Fibroblast of skin of left quadriceps (primary cell): ENCODE results near the gene KCTD20.

Experiments
- DNase-seq, 2 experiments: peaks; one replicate each; pipeline ENCODE4 v3.0.0-alpha.2; 2013; ENCODE audit warnings: low read depth in 2 of 2

KCTD20 gene

DNA sequence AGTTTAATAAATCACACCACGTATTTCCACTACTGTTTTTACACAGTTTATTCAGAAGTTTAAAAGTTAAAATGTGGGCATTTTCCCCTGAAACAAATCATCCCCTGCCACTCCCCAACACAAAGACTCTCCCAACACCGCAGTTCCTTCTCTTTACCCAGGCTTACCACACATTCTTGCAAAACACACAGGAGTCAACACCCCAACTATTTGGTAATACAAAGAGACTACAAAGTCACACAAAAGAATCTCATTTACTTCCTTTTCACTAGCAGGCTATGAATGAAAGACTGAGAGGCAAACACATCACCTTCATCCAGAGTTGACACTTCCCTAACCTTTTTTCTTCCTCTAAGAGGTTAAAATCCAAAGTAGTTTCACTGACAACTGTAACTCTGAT, 51.1 kb downstream of the KCTD20 start:
- DNase-seq, result no peak

DNA sequence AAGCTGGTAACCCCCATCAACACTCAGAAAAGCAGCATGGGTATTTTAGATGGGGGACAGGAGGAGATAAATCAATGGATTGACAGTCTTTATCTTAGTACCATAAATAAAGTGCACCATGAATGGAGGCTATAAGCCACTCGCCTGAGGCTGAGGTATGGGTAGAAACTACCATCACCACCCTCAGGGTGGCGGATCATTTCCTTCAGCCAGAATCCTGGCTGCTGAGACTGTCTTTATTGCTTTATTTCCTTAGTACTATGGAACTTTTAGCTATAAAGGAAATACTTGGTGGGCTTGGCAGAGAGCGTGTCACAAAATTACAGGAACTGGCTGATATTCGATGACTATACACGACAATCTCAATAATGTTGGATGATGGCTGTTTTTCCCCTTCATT, 52.3 kb downstream of the KCTD20 start:
- no peak for DNase-seq

DNA sequence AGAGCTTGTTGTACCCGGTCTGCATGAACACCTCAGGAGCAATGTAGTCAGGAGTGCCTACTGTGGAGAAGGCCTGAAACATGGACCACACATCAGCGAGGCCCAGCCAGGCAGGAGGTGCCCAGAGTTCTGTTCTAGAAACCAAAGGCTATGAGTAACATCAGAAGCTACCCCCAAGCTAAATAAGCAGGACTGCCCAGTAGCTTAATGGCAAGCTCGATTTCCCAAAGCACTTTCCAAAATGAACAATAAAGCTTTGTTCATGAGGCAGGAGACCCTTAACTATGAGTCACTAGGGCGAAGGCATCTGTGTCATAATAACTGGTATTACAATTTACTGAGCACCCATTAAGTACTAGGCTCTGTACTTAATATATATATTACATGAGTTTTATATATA, 57.1 kb downstream of the KCTD20 start:
- no peak for DNase-seq

DNA sequence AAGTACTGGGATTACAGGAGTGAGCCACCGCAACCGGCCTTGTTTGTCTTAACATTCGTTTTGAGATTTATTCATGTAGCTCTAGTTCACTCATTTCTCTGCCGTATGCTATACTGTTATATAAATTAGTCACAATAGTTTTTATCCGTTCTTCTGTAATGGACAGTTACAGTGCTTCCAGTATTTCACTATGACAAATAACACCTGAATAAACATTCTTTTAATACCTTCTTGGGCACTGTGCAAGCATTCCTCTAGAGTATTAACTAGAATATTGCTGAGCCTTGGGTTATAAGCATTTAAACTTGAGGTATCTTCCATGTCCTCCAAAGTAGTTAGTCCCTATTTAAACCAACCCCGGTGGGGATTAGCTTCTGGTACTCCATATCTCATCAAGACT, 58.9 kb downstream of the KCTD20 start:
- DNase-seq, result no peak

DNA sequence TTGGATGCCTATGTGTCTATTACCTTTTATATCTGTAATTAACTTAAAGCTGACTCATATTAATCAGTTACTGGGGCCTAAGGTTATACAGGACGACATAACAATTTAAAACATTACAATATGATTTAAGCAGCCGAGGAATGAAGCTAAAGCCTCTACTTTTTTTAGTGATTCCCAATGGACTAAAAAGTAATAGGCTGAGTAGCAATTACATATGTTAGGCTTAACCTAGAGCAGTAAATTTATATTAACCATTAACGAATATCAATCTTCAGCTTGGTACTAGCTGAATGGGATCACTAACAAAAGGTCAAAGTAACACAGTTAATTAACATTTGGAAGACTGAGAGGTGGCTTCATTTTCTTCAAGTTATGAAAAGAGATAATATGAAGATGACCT, 61.4 kb downstream of the KCTD20 start:
- no peak for DNase-seq

DNA sequence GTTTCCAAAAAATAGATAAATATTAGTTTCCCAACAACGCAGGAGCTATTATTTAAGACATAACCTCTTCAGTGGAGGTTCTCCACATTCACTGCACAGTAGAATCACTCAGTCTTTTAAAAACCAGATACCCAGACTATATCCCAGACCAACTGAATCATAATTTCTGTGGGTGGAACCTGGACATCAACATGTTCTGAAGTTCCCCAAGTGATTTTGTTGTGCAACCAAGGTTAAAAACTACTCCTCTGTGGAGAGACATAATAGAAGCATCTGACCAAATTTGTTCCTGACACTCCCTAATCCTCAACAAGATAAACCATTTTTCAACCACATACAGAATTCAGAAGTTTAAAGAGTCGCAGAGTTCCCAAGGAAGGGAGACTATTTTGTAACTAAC, 62.2 kb downstream of the KCTD20 start:
- no peak for DNase-seq

DNA sequence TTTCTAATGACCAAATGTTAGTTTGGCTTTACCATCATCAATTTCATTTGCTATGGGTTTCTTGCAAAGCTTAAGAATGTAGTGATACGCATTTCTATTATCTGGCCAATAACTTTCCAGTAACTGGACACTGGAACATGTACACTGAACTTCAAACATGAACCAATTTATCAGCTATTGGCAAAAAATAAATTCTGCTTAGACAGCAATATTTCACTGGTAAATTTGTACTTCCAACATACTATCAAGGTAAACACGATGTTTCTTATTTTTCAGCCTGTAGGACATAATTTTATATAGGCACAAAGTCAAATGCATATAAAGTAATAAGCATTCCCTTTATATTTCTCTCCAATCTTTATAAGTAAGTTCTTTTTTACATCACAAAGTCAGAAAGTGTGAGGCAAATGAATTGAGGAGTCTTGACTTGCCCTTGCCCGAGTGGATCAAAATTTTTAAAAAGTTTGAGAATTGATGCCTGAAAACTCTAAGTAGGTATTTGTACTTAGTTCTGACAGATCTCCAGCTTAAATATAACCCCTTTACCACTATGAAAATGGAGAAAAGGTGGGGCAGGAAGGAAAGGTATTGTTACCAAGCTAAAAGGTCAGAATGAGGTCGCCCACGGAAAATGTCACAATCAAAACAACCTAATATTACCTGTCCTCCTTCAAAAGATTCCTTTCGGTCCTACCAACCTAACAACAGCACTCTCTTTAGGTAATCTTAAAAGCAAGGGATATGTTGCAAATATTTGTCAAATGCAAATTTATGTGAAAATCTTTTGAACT, 63.1 kb downstream of the KCTD20 start:
- DNase-seq, result no peak

DNA sequence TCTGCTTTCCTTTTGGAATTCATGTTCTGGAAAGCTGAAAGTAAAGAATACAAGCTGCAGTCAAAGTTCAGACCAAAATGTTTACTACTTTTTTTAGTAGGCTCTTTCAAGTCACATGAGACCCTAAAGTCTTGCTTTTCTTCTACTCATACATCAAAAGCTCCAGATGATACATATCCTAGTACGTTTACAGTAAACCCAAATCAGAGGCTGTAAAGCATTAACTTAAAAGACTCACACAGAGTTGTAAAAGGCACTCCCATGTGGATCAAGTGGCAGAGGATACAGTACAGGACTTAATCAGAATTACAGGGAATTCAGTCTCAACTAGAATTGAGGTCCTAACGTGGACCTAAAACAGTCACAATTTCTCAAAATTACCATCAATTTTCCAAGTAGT, 63.8 kb downstream of the KCTD20 start:
- no peak for DNase-seq

DNA sequence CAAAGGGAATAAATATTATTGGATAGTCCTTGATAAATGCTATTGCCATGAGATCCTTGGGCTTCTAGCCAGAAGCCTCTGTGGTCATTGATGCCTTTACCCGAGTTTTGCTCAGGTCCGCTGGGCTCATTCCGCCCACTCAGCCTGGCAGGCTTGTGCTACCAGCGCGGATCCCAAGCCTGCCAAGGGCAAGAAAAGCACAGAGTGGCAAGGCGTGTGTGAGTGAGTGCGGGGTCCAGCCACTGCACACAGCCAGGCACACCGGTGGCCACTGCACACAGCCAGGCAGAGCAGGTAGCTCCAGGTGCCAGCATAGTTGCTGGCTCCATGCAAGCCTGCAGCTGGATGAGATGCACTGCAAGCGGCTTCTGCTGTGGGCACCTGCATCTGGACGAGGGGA, 65.7 kb downstream of the KCTD20 start:
- DNase-seq, result no peak

DNA sequence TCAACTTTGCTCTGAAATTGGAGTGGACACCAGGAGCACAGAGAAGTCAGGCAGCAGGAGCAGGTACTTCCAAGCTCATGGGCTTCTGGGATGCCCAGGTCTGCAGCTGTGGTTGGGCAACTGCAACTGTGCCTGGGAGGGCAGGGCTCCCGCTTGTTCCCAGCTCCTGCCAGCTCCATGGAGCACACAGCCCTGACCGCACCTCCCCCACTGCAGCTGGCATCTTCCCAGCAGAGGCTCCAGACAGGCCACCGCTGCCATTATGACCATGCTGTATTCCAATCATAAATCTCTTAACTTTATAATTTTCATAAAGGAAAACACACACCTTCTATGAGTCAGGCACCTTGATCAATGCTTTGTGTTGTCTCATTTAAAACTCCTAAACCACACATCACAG, 67.6 kb downstream of the KCTD20 start:
- DNase-seq, result no peak

DNA sequence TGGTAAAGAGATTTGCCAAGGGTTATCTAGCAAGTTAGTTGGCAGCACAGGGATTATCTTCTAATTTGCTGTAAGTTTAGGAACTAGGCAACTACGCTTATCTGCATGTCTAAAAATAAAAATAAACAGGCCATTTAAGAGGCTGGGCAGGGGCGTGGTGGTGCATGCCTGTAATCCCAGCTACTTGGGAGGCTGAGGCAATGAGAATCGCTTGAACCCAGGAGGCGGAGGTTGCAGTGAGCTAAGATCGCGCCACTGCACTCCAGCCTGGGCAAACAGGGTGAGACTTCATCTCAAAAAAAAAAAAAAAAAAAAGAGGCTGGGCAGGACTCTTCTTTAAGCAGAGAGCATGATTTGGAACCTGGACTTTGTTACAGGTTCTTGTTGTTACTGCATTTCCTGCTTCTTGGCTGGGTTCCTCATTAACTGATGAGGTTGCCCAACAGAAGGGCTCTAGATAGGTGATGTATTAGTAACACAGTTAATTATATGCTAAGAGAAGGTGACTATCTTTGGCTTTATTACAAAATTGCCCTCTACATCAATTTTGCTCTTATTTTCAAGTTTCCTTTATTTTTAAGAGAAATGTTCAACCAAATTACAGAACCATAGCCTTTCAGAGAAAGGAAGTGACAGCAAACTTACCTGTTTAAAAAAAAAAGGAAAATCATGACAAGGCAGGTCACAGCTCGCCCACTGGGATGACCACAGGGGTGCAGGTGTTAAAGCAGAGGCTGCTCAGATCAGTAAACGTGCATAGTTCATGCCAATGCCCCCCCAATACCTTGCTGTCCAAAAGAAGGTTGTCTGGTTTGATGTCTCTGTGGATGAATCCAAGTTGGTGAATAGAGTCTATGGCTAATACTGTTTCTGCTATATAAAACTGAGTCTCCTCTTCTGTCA, 72.0 kb downstream of the KCTD20 start:
- no peak for DNase-seq

DNA sequence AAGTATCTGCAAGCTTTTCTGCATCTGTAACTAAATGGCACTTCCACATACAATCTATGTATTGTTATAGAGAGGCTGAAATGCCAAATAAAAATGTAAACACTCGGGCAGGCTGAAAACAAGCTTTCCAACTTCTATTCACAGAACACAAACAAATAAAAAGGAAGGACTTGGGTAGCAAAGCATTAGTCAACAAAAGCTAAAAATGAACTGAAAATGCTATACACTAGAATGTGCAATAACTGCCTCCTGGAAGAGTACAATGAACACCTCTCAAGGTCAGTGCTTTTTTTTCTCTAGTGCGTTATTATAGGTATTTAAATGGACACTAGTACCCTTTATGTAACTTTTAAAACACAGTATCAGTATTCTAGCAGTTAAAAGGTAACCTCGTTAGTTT, 73.0 kb downstream of the KCTD20 start:
- DNase-seq, result no peak

DNA sequence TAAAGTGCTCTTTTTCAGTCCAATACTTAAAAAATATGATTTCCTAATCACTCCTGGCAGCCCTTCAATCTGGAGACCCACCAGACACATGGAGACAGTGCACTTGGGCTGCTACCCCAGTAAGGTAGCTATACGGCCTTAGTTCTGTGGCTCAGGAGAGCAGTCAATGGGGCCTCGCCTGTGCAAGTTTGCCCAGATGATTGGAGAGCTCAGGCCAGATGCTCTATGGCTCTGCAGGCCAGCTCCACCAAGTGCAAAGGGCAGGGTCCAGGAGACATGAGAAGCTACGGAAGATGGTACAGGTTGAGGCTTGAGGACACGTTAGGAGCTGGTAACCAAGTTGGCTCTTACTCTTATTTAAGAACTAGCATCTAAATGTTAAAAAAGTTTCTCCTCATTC, 73.8 kb downstream of the KCTD20 start:
- no peak for DNase-seq

DNA sequence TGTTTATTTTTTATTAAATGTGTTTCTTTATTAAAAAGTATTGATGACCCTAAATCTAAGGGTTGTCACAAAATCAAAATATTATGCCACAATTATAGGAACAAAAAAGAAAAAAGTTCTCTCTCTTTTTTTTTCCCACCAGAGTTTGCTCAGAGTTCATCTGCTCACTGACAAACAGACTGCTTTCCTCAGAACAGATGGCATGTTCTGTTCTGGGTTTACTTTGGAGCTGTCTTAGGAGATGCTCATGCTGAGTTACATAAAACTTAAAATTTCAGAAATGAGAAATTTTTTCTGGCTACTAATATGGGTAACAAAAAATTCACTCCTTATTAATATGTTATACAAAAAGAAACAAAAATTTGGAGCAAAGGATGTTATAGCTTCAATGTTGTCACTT, 74.2 kb downstream of the KCTD20 start:
- no peak for DNase-seq

DNA sequence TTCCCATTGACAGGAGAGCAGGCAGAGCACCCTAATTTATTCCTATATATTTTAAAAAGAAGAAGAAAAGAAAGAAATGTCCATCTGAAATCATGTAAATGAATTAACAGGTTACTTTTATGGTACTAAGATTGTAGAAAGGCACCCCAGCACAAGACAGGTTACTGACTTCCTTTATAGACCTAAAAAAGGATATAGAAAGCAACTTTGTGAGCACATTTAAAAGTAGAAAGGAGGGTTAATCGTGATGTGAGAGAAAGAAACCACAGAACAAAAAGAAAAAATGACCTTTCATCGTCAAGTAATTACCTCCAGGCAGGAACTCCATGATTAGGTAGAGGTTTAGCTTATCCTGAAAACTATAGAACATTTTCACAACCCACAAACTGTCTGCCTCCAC, 74.6 kb downstream of the KCTD20 start:
- no peak for DNase-seq

DNA sequence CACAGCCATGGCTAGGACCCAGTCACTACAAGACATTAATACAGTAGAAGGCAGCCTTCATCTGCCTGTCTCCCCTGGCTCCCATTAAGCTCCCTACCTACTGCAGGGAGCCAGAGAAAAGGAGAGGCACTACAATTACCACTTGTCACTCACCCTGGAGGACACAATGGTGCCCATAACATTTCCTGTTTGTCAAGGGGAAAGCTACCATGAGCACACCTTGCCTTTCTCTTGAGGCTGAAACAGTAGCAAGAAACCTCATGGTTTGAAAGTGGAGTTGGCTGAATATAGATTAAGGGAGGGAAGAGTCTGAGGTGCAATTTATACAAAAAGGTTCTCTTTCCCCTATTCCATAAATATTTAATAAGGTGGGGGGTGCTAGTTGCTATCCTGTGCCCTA, 76.6 kb downstream of the KCTD20 start:
- DNase-seq, result no peak

DNA sequence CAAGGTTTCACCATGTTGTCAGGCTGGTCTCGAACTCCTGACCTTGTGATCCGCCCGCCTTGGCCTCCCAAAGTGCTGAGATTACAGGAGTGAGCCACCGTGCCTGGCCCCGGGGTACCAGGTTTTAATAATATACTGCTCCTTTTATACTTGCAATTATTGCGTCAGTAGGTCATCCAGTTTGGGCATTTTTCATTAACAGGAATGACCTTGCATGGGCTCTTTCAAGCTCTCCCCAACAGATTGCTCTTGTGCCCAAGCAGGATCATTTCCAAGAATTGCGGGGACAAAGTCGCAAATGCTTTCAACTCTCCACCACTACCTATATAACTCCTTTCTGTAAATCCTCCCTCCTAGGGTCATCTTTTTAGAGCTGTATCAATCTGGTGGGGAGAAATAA, 80.7 kb downstream of the KCTD20 start:
- no peak for DNase-seq

DNA sequence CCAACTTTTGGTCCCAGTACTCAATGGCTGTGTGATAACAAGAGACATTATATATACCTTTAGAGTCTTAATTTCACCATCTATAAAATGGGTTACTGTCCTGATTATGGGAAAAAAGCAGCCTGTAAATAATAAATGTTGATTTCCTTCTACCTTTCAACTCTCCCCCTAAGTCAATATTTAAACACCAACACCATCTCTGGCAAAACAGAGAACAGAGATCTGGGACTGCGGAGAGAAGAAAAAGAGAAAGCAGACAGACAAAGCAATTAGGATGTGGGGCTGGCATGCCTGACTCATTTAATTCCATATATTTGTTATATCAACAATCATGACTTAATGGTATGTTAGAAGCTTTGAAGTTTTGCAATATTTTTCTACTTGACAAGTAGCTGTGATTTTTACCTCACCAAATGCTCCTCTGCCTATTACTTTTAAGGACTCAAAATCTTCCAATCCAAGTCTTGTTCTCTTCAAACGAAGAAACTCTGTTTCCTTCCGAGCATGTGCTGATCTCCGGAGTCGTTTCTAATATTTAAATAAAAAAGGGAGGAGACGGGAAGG, 81.2 kb downstream of the KCTD20 start:
- DNase-seq, result no peak

DNA sequence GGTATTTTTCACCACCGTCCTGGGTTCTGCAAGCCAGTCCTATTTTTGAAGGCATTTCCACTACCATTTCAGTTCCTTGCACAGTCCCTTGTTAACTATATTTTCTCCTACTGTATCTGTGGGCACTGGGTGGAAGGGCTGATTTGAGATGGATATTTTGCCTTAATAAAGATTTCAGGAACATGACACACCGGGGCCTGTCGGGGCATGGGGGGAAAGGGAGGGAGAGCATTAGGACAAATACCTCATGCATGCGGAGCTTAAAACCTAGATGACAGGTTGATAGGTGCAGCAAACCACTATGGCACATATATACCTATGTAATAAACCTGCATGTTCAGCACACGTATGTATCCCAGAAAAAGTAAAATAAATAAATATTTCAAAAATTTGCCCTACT, 82.1 kb downstream of the KCTD20 start:
- no peak for DNase-seq

DNA sequence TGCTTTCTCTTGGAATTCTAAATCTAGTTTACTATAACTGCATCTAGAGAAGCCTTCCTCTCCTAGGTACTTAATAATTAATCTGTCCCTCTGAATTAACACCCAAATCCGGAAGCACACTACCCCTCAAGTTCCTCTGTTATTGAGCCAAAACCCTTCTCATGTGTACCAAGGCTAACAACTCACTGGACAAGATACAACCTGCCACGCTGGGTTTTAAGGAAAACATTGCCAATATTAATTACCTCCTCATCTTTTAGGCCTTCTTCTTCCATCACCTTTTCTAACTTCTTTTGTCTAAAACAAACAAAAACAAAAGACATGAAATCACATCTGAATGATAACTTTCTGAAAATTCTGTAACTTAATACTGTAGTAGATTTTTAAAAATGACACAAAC, 82.5 kb downstream of the KCTD20 start:
- no peak for DNase-seq

DNA sequence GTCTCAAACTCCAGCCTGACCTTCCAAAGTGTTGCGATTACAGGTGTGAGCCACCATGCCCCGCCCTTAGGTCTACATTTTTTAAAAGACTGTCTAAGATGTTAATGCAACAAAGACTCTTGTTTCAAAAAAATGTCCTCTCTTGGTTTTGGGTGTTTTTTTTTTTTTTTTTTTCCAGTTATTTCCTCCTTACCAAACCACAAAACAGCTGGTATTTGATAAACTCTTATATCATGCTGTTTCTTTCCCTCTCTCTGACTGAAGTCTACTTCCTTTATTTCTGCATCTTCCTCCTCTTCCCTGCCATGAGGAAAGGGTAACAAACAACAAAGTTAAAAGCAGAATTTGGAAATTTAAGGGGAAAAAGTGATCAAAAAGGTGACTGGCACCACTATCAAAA, 83.3 kb downstream of the KCTD20 start:
- DNase-seq, result no peak

DNA sequence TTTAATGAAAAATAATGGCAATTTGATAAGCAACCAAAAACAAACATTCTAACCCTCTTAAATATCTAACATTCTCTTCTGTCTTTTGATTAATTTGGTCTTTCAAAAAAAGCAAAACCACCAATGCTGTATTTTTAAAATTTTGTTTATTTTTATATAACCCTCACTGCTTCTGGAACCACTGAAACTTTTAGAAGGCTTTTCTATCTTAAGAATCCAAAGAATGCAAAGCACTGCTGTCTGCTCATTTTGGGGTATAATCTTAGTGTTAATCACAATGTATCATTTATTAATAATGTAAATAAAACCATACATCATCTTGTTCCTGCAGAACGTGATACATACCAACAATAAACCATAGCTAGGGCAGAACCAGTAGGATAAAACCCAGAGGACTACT, 90.5 kb downstream of the KCTD20 start:
- DNase-seq, result no peak
